Neuron (in vitro differentiated cells): ENCODE results near the gene TCF25.

ENCODE experiments used
- H2AFZ ChIP-seq: one replicate; pipeline ENCODE4 v1.6.1; 2013; ENCODE audit warnings: low read depth, mild to moderate bottlenecking, inconsistent platforms, low read length, moderate library complexity
- H3K27me3 ChIP-seq: one replicate; pipeline ENCODE4 v1.6.1; 2013; ENCODE audit warnings: low read length; ENCODE audit not compliant: insufficient read depth
- H3K36me3 ChIP-seq: one replicate; pipeline ENCODE4 v1.6.1; 2013; ENCODE audit warnings: low read length; ENCODE audit not compliant: insufficient read depth
- H3K4me1 ChIP-seq: one replicate; pipeline ENCODE4 v1.6.1; 2013; ENCODE audit warnings: low read length; ENCODE audit not compliant: insufficient read depth
- H3K4me3 ChIP-seq: 2 replicates; pipeline ENCODE4 v1.5.1; 2013; ENCODE audit warnings: mild to moderate bottlenecking, low read length, moderate library complexity
- H3K9me3 ChIP-seq: one replicate; pipeline ENCODE4 v1.6.1; 2013; ENCODE audit warnings: low read length

TCF25 gene

DNA sequence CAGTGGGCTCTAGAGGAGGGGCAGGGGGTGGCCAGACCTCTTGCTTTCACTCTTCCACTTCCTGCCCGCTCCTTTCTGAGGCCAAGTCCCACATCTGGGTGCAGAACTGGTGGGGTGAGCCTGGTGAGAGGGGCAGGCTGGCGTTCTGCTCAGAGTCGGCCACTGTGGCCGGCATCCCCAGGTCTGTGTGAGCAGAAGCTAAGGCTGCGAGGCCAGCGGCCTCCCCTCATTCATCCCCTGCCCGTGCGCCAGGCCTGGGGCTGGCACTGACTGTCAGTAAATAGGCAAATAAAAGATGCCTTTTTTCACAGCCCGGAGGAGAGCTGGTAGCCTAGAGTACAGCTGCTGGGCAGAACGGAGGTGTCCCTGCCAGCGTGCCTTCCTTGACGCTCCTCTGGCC, 76.4 kb downstream of the TCF25 start:
- peak overlapping the region; percentile 63 for H3K4me3 ChIP-seq
- no peaks in the 10 kb centered on the region for H3K9me3 ChIP-seq
- H2AFZ ChIP-seq = no peak overlapping the region
- H3K27me3 ChIP-seq = peaks cover 3% of the 10 kb centered on the region
- H3K36me3 ChIP-seq = peaks cover 11% of the 10 kb centered on the region
- H3K4me1 ChIP-seq = peaks cover 9% of the 10 kb centered on the region

DNA sequence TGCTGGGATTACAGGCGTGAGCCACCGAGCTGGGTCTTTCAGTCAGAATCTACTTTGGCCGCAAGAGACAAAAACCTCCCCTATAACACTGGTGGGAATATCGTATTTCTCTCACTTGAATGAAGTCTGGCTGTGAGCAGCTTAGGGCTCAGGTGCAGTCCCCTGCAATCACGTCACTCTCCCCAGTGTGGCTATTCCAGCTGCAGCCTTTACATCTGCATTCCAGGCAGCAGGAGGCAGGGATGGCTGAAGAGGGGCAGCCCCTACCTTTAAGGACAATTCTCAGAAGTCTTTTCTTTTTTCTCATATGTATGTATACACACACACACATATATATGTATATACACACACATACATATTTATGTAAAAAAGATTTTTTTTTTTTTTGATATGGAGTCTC, 78.1 kb downstream of the TCF25 start:
- peaks cover 17% of the 10 kb centered on the region for H3K36me3 ChIP-seq
- no peak overlapping the region for H2AFZ ChIP-seq
- no peaks in the 10 kb centered on the region for H3K9me3 ChIP-seq
- no peak overlapping the region for H3K4me3 ChIP-seq
- H3K4me1 ChIP-seq = peaks cover 9% of the 10 kb centered on the region
- H3K27me3 ChIP-seq = peaks cover 3% of the 10 kb centered on the region

DNA sequence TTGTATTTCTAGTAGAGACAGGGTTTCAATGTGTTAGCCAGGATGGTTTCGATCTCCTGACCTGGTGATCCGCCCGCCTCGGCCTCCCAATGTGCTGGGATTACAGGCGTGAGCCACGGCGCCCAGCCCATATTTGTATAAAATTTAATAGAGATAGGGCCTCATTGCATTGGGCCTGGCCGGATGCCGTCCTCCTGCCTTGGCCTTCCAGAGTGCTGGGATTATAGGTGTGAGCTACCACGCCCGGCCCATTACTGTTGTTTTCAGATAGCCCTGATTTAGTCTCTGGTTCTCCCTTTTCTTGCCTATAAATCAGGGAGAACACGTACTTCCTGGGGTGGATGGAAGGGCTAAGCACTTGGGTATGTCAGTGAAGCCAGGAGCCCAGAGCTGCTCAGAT, 78.7 kb downstream of the TCF25 start:
- Histone ChIP-seq H3K9me3 (no peaks in the 10 kb centered on the region), H3K4me3 (no peak overlapping the region), H3K4me1 (peaks cover 9% of the 10 kb centered on the region), H2AFZ (no peak overlapping the region), H3K36me3 (peaks cover 22% of the 10 kb centered on the region), H3K27me3 (peaks cover 2% of the 10 kb centered on the region)

DNA sequence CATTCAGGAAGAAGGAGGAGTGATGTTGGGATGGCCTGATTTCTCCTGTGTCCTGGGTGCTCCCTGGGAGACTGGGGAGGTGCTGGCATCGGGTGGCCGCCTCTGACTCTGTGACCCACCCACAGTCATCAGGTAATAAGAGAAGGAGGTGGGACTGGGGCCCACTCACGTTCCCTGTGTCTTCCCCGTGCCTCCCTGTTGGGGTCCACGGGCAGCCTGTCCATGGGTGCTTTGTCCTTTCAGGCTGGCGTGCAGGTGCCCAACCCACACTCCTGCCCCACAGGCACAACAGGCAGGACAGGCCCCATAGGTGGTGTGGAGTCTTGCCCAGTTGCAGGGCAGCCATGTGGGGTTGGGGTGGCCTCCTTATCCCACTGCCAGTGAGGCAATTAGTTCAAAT, 79.2 kb downstream of the TCF25 start:
- Histone ChIP-seq H3K9me3 (no peaks in the 10 kb centered on the region), H2AFZ (no peak overlapping the region), H3K27me3 (no peaks in the 10 kb centered on the region), H3K36me3 (peaks cover 27% of the 10 kb centered on the region), H3K4me1 (peaks cover 7% of the 10 kb centered on the region), H3K4me3 (no peak overlapping the region)

DNA sequence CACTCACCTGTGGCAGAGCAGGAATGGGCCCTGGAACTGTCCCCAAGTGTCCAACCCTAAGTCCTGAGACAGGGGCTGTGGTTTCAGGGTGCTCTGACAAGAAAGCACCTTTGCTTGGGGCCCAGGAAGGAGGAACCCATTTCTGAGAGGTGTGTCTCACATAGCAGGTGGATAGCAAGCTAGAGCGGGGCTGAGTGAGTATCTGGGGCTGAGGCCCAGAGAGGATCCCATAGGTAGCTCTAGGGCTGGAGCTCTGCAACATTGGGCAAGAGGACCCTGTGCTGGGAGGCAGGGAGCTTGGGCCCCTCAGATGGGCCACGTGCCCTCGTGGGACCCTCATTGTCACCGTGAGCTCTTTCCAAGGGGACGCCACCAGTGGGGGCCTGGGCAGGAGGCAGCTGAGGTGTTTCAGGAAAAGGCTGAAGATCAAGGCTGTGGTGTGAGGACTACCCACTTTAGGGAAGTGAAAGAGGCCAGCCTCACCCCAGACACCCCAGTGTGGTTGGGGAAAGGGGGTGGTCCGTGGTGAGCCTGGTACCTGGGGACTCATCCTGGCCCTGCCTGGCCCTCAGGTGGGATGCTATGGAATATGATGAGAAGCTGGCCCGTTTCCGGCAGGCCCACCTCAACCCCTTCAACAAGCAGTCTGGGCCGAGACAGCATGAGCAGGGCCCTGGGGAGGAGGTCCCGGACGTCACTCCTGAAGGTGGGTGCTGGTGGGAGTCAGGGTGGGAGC, 80.4 kb downstream of the TCF25 start:
- H3K27me3 ChIP-seq = no peaks in the 10 kb centered on the region
- peaks cover 3% of the 10 kb centered on the region for H3K4me1 ChIP-seq
- H3K4me3 ChIP-seq = no peak overlapping the region
- peaks cover 38% of the 10 kb centered on the region for H3K36me3 ChIP-seq
- no peak overlapping the region for H2AFZ ChIP-seq
- no peaks in the 10 kb centered on the region for H3K9me3 ChIP-seq

DNA sequence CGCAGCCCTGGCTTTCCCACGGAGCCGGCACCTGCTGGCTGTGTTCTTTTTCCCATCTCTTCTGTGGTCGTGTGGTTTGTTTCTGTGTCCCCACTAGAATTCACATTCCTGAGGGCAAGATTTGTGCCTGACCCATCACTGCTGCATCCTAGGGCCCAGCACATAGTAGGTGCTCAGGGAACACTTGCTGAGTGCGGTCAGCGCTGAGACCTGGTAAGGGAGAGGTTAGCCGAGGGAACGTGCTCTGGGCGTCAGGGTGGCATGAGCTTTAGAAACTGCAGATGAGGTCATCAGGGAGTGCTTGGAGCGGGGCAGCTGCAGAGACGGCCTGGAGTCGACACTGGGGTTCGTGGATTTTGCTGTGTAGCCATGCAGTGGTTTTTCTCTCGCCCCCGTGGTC, 81.1 kb downstream of the TCF25 start:
- H3K4me1 ChIP-seq = peaks cover under 1% of the 10 kb centered on the region
- no peak overlapping the region for H3K4me3 ChIP-seq
- no peaks in the 10 kb centered on the region for H3K9me3 ChIP-seq
- H2AFZ ChIP-seq = no peak overlapping the region
- peaks cover 43% of the 10 kb centered on the region for H3K36me3 ChIP-seq
- no peaks in the 10 kb centered on the region for H3K27me3 ChIP-seq

DNA sequence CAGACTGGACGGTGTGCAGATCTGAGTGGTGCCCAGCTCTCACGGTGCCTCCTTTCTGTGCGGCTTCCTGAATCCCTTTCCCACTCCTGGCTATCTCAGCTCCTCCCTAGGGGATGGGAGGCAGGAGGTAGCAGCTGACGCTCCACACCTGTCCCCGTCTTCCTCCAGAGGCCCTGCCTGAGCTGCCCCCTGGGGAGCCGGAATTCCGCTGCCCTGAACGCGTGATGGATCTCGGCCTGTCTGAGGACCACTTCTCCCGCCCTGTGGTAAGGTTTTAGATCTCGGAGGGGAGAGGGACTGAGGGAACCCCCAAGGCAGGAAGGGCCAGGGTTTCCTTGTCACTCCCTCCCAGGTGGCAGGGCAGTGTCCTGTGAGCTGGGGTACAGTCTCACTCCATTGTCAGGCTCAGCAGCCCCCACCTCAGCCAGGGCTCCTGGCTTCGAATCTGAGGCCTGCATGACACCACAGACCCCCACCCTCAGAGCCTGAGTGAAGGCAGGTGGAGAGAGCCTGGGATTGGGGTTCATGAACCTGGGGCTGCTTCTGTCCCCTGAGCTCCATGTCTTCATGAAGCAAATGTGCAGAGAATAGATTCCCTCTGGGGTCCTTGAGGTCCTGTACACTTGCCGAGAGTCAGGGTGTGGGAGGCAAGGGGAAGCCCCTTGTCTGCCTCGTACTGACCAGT, 81.8 kb downstream of the TCF25 start:
- Histone ChIP-seq H3K9me3 (no peaks in the 10 kb centered on the region), H3K4me3 (no peak overlapping the region), H3K36me3 (peaks cover 48% of the 10 kb centered on the region), H2AFZ (no peak overlapping the region), H3K4me1 (no peaks in the 10 kb centered on the region), H3K27me3 (no peaks in the 10 kb centered on the region)

DNA sequence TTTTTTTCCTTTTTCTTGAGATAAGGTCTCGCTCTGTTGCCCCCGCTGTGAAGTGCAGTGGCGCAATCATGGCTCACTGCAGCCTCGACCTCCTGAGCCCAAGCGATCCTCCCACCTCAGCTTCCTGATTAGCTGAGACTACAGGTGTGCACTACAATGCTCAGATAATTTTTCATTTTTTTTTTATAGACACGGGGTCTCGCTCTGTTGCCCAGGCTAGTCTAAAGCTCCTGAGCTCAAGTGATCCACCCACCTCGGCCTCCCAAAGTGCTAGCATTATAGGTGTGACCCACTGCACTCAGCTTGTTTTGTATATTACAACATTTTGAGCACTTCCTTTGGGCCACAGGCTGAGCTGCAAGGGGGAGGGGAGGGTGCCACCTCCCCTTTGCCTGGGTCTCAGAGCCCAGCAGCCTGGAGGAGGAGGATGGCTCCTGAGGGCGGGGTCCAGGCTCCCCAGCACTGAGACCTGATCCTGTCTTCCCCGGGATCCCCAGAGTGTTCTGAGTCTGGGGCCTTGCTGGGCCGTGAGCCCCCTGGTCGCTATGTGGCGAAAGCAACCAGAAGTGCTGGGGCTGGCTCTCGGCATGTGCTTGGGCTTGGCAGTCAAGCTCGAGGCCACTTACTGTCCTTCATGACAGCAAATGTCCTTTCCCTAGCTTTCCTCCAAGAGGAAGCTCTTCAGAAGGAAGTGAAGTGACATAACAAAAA, 83.3 kb downstream of the TCF25 start:
- no peak overlapping the region for H2AFZ ChIP-seq

DNA sequence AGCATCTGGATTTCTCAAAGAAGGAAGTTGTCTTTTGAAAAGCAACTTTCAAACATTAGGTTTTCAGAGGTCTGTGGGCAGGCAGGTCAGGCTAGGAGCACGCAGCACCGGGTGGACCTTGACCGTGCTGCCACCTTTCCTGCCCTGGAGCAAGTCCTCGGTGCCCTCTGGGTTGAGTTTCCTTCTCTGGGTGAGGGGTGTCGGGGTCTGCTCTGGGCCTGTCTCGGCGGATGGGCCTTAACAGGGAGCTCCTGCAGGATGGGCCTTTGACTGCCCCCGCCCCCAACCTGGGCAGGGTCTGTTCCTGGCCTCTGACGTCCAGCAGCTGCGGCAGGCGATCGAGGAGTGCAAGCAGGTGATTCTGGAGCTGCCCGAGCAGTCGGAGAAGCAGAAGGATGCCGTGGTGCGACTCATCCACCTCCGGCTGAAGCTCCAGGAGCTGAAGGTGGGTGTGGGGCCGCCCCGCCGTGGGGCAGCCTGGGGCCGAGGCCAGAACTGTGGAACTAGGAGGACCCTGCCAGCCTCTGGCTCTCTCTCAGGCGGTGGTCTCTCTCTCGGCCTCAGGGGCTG, 83.9 kb downstream of the TCF25 start:
- no peaks in the 10 kb centered on the region for H3K27me3 ChIP-seq
- no peaks in the 10 kb centered on the region for H3K9me3 ChIP-seq
- H3K4me3 ChIP-seq = no peak overlapping the region
- H3K4me1 ChIP-seq = no peaks in the 10 kb centered on the region
- H3K36me3 ChIP-seq = peaks cover 51% of the 10 kb centered on the region
- no peak overlapping the region for H2AFZ ChIP-seq

More for the DNA sequence above, 83.3 kb downstream of the TCF25 start:
- Histone ChIP-seq H3K9me3 (no peaks in the 10 kb centered on the region), H3K4me3 (no peak overlapping the region), H3K27me3 (no peaks in the 10 kb centered on the region), H3K4me1 (no peaks in the 10 kb centered on the region), H3K36me3 (peaks cover 53% of the 10 kb centered on the region)

DNA sequence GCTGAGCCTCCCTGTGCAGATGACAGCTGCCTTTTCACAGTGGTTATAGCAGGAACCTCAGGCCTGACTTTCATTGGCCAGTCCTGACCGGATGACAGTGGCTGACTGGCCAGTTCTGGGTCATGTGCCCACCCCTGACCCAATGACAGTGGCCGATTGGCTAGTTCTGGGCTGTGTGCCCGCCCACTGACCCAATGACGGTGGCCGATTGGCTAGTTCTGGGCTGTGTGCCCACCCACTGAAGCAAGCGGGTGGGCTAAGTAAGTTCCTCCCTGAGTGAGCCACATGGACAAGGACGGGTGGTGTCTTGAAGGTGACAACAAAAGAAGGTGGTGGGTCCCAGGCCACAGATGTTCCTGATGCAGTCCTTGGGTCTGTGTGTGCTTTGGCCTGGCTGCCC, 84.7 kb downstream of the TCF25 start:
- no peak overlapping the region for H3K4me3 ChIP-seq
- H3K36me3 ChIP-seq = peaks cover 48% of the 10 kb centered on the region
- H3K27me3 ChIP-seq = no peaks in the 10 kb centered on the region
- no peaks in the 10 kb centered on the region for H3K4me1 ChIP-seq
- H2AFZ ChIP-seq = no peak overlapping the region
- H3K9me3 ChIP-seq = no peaks in the 10 kb centered on the region

DNA sequence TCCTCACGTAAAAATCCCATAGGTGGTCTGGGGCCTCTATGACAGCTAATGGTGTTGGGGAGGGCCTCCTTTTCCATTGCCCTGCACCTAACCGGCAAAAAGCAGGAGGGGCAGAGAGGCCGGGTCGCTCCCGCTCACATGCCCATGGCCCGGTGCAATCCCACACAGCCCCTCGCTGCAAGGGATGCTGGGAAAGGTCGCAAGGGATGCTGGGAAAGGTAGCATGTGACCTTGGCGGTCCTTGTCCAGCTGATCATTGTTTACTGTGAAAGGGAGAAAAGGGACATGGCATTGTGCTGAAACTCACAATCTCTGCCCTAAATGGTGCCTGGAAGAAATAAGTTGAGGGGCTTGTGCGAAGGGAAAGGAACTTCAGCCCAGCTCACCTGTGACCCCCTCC, 85.2 kb downstream of the TCF25 start:
- Histone ChIP-seq H2AFZ (no peak overlapping the region), H3K4me1 (no peaks in the 10 kb centered on the region), H3K36me3 (peaks cover 53% of the 10 kb centered on the region)

DNA sequence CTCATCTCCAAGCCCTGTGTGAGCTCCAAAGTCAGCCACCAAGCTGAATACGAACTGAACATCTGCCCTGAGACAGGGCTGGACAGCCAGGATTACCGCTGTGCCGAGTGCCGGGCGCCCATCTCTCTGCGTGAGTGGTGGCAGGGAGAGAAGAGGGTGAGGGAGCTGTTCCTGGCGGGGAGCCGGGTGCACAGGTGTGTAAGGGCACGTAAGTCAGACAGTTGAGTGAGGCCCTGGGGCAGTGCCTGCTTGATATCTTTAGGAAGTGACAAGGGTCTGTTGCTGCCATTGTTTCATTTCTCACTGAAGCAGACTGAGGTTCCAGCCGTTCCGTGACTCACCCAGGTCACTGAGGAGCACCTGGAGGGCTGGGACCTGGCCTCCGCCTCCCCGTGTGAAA, 87.6 kb downstream of the TCF25 start:
- Histone ChIP-seq H3K9me3 (no peaks in the 10 kb centered on the region), H2AFZ (no peak overlapping the region), H3K36me3 (peaks cover 54% of the 10 kb centered on the region), H3K4me1 (no peaks in the 10 kb centered on the region), H3K4me3 (no peak overlapping the region), H3K27me3 (no peaks in the 10 kb centered on the region)

More for the DNA sequence above, 85.2 kb downstream of the TCF25 start:
- H3K27me3 ChIP-seq = no peaks in the 10 kb centered on the region
- H3K9me3 ChIP-seq = no peaks in the 10 kb centered on the region
- no peak overlapping the region for H3K4me3 ChIP-seq
